HG03520 (cell line): ENCODE measurements around the gene SPRR2D.
"Not testable (repeated sequence)": the region's sequence is repeated elsewhere in the genome, so short reads cannot be mapped to it uniquely, and the experiment has no call there.

Experiments
- ATAC-seq: cut with Tn5 transposase; IDR thresholded peaks from one replicate; pipeline ENCODE4 v1.9.1; 2021; ENCODE audit warnings: mild to moderate bottlenecking, moderate library complexity; ENCODE audit not compliant: unreplicated experiment

Gene SPRR2D

GRCh38 chr1:153021829-153022228 is 19.1 kb downstream of the SPRR2D start:
- ATAC-seq: not testable (repeated sequence)

DNA sequence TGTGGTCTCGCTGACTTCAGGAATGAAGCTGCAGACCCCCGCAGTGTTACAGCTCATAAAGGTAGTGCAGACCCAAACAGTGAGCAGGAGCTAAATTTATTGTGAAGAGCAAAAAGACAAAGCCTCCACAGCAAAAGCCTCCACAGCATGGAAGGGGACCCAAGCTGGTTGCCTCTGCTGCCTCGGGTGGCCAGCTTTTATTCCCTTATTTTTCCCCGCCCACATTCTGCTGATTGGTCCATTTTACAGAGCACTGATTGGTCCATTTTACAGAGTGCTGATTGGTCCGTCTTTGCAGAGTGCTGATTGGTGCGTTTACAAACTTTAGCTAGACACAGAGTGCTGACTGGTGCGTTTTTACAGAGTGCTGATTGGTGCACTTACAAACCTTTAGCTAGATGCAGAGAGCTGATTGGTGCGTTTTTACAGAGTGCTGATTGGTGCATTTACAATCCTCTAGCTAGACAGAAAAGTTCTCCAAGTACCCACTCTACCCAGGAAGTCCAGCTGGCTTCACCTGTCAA is 29.6 kb downstream of the SPRR2D start:
- not testable (repeated sequence) for ATAC-seq

- ATAC-seq: no peak
Measured at GRCh38 chr1:153001382-153001781, 39.5 kb downstream of the SPRR2D start, which contains the start of gene SPRR3. Gene SPRR3 (plus strand): TSS chr1:153001749. CDS start chr1:153003021, 1,272 bp downstream.

DNA sequence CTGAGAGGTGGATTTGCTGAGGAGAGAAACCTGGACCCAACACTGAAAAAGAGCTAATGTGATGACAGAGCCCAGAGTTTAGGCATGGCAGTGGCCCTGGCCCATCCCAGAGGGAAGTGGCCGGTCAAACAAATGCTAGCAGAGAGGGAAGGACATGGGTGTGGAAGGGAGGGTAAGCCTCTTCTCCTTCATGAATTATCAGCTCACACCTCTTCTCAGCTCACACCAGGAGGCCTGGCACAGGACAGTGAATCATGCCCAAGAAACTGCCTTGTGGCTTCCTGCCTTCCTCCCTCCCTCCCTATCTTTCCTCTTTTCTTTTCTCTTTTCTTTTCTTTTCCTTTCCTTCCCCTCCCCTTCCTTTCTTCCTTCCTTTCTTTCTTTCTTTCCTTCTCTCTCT is 40.6 kb downstream of the SPRR2D start:
- ATAC-seq: no peak

DNA sequence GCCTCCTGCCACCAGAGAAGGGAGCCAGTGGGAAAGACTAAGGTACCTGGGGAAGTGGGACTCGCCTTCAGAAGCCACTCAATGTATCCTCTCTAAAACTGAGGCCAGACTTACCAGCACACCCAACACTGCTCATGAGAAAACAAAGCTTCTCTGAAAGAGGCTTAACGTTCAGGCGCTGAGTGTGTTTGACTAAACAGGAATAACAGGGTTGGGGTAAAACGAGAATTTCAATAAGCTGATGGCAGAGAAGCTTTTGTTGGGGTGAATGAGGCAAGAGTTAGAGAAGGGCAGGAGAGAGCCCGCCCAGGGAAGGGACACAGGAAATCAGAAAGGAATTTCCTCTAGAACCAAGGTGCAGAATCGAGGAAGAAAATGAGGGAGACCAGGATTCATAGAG is 41.1 kb downstream of the SPRR2D start:
- ATAC-seq: no peak

GRCh38 chr1:152998476-152998875 is 42.4 kb downstream of the SPRR2D start:
- ATAC-seq: no peak

DNA sequence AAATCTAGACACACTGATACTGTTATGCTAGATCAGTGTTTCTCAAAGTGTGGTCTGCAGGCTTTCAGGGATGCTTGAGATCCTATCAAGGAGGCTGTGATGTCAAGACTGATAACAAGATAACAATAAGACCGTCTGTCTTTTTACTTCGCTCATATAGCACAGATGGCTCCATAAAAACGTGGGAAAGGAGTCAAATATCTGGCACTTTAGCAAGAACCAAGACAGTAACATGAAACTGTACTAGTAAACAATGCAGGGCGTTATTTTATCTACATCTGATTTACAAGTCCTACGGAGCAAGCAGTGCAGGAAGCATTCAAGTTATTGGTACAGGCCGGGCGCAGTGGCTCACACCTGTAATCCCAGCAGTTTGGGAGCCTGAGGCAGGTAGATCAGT is 43.0 kb downstream of the SPRR2D start:
- no peak for ATAC-seq

DNA sequence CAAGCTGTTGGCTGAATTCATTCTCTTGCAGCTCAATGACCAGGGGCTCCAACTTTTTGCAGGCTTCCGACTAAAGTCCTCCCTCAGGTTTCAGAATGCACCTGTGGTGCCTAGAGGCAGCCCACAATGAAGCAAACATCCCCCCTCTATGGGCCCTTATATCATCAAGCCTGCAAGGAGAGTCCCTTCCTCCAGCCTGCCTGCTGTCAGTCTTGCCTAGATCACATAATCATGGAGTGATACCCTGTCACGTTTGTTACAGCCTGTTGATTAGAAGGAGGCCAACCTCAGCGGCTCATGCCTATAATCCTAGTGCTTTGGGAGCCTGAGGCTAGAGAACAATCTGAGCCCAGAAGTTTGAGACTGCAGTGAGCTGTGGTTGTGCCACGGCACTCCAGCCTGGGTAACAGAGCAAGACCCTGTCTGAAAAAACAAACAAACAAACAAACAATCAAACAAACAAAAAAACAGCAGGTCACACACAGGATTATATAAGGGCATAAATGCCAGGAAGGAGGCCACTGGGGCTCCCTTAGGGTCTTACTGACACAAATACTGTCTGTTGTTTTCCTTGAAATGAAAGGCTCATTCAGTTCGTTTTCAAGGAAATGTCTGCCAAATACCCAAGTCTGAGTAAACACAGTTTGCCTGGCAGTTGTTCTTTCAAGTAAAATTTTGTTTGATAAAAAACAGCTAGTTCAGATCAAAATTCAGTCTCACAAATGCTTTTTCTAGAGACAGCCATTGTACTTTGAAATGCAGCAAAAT is 44.1 kb downstream of the SPRR2D start:
- ATAC-seq: no peak

DNA sequence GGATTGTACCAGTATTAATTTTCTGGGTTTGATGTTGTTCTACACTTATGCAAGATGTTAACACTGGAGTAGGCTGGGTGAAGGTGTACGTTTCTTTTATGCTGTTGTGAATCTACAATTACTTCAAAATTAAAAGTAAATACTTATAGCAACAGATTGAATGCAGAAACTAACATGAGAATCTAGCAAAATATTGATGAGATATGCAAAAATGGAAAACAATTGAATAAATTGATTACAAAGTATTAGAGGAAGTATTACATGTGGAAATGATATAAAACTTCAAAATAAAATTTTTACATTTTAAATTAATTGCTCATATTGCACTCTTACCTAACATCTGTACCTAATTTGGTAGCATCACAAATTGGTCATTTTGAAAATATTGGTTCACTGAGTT is 45.1 kb downstream of the SPRR2D start:
- no peak for ATAC-seq

DNA sequence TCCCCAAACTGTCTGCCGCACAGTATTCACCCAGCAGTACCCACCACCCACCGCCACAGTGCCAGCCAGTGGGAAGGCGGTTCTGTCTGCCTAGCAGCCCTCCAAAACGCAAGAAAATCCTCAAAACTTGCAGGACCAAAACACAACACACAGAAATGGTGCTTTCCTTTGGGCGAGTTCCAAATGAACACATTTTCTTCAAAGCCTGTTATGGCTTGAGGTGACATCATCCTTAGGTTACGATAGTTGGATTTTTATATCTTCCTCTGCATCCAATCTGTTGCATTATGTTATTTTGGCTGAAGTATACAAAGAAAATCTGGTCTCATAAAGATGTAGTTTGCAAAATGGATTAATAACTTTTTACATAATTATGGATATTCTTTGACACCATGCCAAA is 47.7 kb downstream of the SPRR2D start:
- ATAC-seq: no peak
